IMR-90 (cell line): ENCODE results near the gene PPP1R3D. TPM values are rescaled to one million over a fixed set of nuclear protein-coding genes. Genes with fewer than 3 reads are reported as not detected.

Experiments used
- ATAC-seq: fragments of 200-7000 bp; cut with Tn5 transposase; 2 replicates; pipeline ENCODE4 v1.9.1; 2020; ENCODE audit warnings: low read depth, mild to moderate bottlenecking, moderate library complexity
- BruUV-seq: library from RNA; stranded (reverse); fragments of 400-500 nt; replicated peaks from 2 replicates; lab custom pipeline; 2021; lab: Mats Ljungman, UMichigan
- CTCF ChIA-PET: fragments of 300-600 bp; formaldehyde crosslinking; extraction: SDS; loops from one replicate; lab custom pipeline; 2021; ENCODE audit warnings: antibody characterized with exemption; lab: Yijun Ruan, JAX
- POLR2A ChIA-PET: fragments of 300-600 bp; sonication (Branson Sonifier 250); formaldehyde crosslinking; loops from one replicate; lab custom pipeline; 2022; ENCODE audit warnings: antibody characterized with exemption; ENCODE audit not compliant: unreplicated experiment; lab: Charles Lee
- DNase-seq: peaks from one replicate; pipeline ENCODE4 v3.0.0; 2013
- H2AFZ ChIP-seq: replicated peaks from 2 replicates; pipeline ENCODE3; 2013; ENCODE audit warnings: low read length, mild to moderate bottlenecking; ENCODE audit not compliant: poor library complexity
- H2AK5ac ChIP-seq: 2 replicates; pipeline ENCODE4 v1.6.1; 2013; ENCODE audit warnings: low read depth, low read length, inconsistent platforms
- H2AK9ac ChIP-seq: replicated peaks from 2 replicates; pipeline ENCODE3; 2013; ENCODE audit warnings: mild to moderate bottlenecking, low read depth, low read length, moderate library complexity; ENCODE audit not compliant: poor library complexity
- H2BK120ac ChIP-seq: 2 replicates; pipeline ENCODE4 v1.6.1; 2013; ENCODE audit warnings: low read depth, low read length, inconsistent platforms
- H2BK15ac ChIP-seq: 3 replicates; pipeline ENCODE4 v1.6.1; 2013; ENCODE audit warnings: low read depth, low read length, inconsistent platforms
- H2BK20ac ChIP-seq: 2 replicates; pipeline ENCODE4 v1.6.1; 2013; ENCODE audit warnings: low read depth, mild to moderate bottlenecking, inconsistent platforms, low read length, moderate library complexity
- H2BK5ac ChIP-seq: 2 replicates; pipeline ENCODE4 v1.6.1; 2013; ENCODE audit warnings: mild to moderate bottlenecking, low read depth, low read length, inconsistent platforms; ENCODE audit not compliant: poor library complexity, severe bottlenecking
- H3K14ac ChIP-seq: replicated peaks from 2 replicates; pipeline ENCODE4 v1.6.1; 2013; ENCODE audit warnings: low read depth, low read length, inconsistent platforms
- H3K18ac ChIP-seq: 2 replicates; pipeline ENCODE4 v1.6.1; 2013; ENCODE audit warnings: low read depth, low read length, control low read depth
- H3K23ac ChIP-seq: 2 replicates; pipeline ENCODE4 v1.6.1; 2013; ENCODE audit warnings: low read depth, low read length, inconsistent platforms
- H3K27ac ChIP-seq: 2 replicates; pipeline ENCODE4 v1.5.1; 2013; ENCODE audit warnings: mild to moderate bottlenecking, control low read depth, low read length; ENCODE audit not compliant: insufficient read depth
- H3K27me3 ChIP-seq: 2 replicates; pipeline ENCODE4 v1.6.1; 2013; ENCODE audit warnings: low read length; ENCODE audit not compliant: control insufficient read depth, insufficient read depth
- H3K36me3 ChIP-seq: 2 replicates; pipeline ENCODE4 v1.6.1; 2013; ENCODE audit warnings: low read length, mixed read lengths; ENCODE audit not compliant: control insufficient read depth, insufficient read depth
- H3K4ac ChIP-seq: 2 replicates; pipeline ENCODE4 v1.6.1; 2013; ENCODE audit warnings: low read depth, low read length, inconsistent platforms
- H3K4me1 ChIP-seq: 2 replicates; pipeline ENCODE4 v1.6.1; 2013; ENCODE audit warnings: low read length, mixed read lengths; ENCODE audit not compliant: control insufficient read depth, insufficient read depth
- H3K4me2 ChIP-seq: 2 replicates; pipeline ENCODE4 v1.6.1; 2013; ENCODE audit warnings: low read depth, mild to moderate bottlenecking, control low read depth, low read length, moderate library complexity
- H3K4me3 ChIP-seq: 2 replicates; pipeline ENCODE4 v1.5.1; 2013; ENCODE audit warnings: low read depth, mild to moderate bottlenecking, control low read depth, low read length, moderate library complexity; ENCODE audit not compliant: insufficient read depth
- H3K56ac ChIP-seq: 2 replicates; pipeline ENCODE4 v1.6.1; 2013; ENCODE audit warnings: low read length, inconsistent platforms; ENCODE audit not compliant: insufficient read depth; ENCODE audit errors: extremely low read depth
- H3K79me1 ChIP-seq, 2 experiments: 2 replicates each; pipeline ENCODE4 v1.6.1; 2013; ENCODE audit warnings: low read length in 2 of 2, inconsistent platforms in 1 of 2, low read depth in 1 of 2
- H3K9ac ChIP-seq: 2 replicates; pipeline ENCODE4 v1.6.1; 2013; ENCODE audit warnings: low read depth, low read length, control low read depth
- H3K9me1 ChIP-seq: 2 replicates; pipeline ENCODE4 v1.6.1; 2013; ENCODE audit warnings: low read length, inconsistent platforms; ENCODE audit not compliant: insufficient read depth
- H3K9me3 ChIP-seq: 2 replicates; pipeline ENCODE4 v1.6.1; 2013; ENCODE audit warnings: low read length; ENCODE audit not compliant: control insufficient read depth, insufficient read depth
- H4K20me1 ChIP-seq: 2 replicates; pipeline ENCODE4 v1.6.1; 2013; ENCODE audit warnings: low read length, inconsistent platforms; ENCODE audit not compliant: insufficient read depth
- H4K5ac ChIP-seq: 2 replicates; pipeline ENCODE4 v1.6.1; 2013; ENCODE audit warnings: mild to moderate bottlenecking, low read depth, low read length, control low read depth
- H4K8ac ChIP-seq, 2 experiments: 2 replicates each; pipeline ENCODE4 v1.6.1; 2013; ENCODE audit warnings: low read depth in 2 of 2, low read length in 2 of 2, control low read depth in 1 of 2, inconsistent platforms in 1 of 2
- H4K91ac ChIP-seq: 2 replicates; pipeline ENCODE4 v1.6.1; 2013; ENCODE audit warnings: low read depth, low read length, inconsistent platforms; ENCODE audit not compliant: insufficient read depth
- CHD1 ChIP-seq: IDR thresholded peaks from 2 replicates; pipeline ENCODE4 v1.6.1; 2012; ENCODE audit warnings: low read depth, low read length, improper control_type of control experiment
- FOS ChIP-seq: fragments of 150-350 bp; IDR thresholded peaks from 2 replicates; pipeline ENCODE4 v1.6.1; 2016; ENCODE audit warnings: low read depth, low read length
- MAZ ChIP-seq: IDR thresholded peaks from 2 replicates; pipeline ENCODE4 v1.6.1; 2012; ENCODE audit warnings: low read depth, mild to moderate bottlenecking, low read length, improper control_type of control experiment, moderate library complexity, borderline replicate concordance
- MXI1 ChIP-seq: IDR thresholded peaks from 2 replicates; pipeline ENCODE4 v1.6.1; 2012; ENCODE audit warnings: low read depth, mild to moderate bottlenecking, low read length, moderate library complexity, borderline replicate concordance
- NFE2L2 ChIP-seq: fragments of 150-350 bp; IDR thresholded peaks from 2 replicates; pipeline ENCODE4 v1.6.1; 2016; ENCODE audit warnings: low read depth, mild to moderate bottlenecking, low read length
- RAD21 ChIP-seq: IDR thresholded peaks from 2 replicates; pipeline ENCODE4 v1.6.1; 2012; ENCODE audit warnings: low read length, improper control_type of control experiment
- RCOR1 ChIP-seq: IDR thresholded peaks from 2 replicates; pipeline ENCODE4 v1.6.1; 2012; ENCODE audit warnings: mild to moderate bottlenecking, low read length, improper control_type of control experiment; ENCODE audit not compliant: insufficient replicate concordance
- RFX5 ChIP-seq: IDR thresholded peaks from 2 replicates; pipeline ENCODE4 v1.8.0; 2012; ENCODE audit warnings: low read depth, mild to moderate bottlenecking, low read length, moderate library complexity
- USF2 ChIP-seq: fragments of 150-350 bp; IDR thresholded peaks from 2 replicates; pipeline ENCODE4 v1.6.1; 2017; ENCODE audit warnings: mild to moderate bottlenecking, antibody characterized with exemption, low read length, low read depth
- WGBS, 2 experiments: methylation state at CpG; one replicate each; pipeline versions ENCODE4 v1.1.5 to v1.1.7; 2013; ENCODE audit warnings: missing lambda C conversion rate in 2 of 2; ENCODE audit not compliant: insufficient read length in 1 of 2; ENCODE audit errors: extremely low coverage in 2 of 2; 5-methylcytosine and 5-hydroxymethylcytosine counted together
- dilution Hi-C: fragments of 300-500 bp; cut with HindIII; formaldehyde crosslinking; loops from one replicate; pipeline ENCODE4 v1.14.3; 2018; ENCODE audit warnings: low sequenced_read_pairs; ENCODE audit not compliant: unreplicated experiment
- in situ Hi-C: fragments of 300-500 bp; cut with MboI; formaldehyde crosslinking; loops from 3 replicates; pipeline ENCODE4 v1.14.3; 2019; ENCODE audit warnings: low sequenced_read_pairs, inconsistent platforms, mixed read lengths
- intact Hi-C: fragments of 100-400 bp; cut with micrococcal nuclease; formaldehyde crosslinking; loops from 2 replicates; pipeline ENCODE4 v1.10.0; 2022
- polyA plus RNA-seq, 3 experiments: library from polyadenylated mRNA; depleted of rRNA; stranded (reverse); fragments of >200 nt; gene quantifications; 2 replicates each; pipeline ENCODE4 v1.2.3, GENCODE V29; 2012; ENCODE audit warnings: low replicate concordance in 1 of 3
- total RNA-seq: library from RNA; depleted of rRNA; stranded (reverse); fragments of >200 nt; gene quantifications from 2 replicates; pipeline ENCODE4 v1.2.3, GENCODE V29; 2012
- TF ChIP-seq, protein P1 (sequence below): conservative IDR thresholded peaks from 2 replicates; pipeline ENCODE4 v1.5.1; 2012; ENCODE audit warnings: mild to moderate bottlenecking, low read depth, low read length, improper control_type of control experiment

The PPP1R3D gene
- total and polyA plus RNA-seq, 2 of the 4 experiments (the other 2 are of a cell fraction), result 1.6 to 2.7 TPM

- POLR2A ChIA-PET, result no interaction called here
Observed at GRCh38 chr20:59988141-59988540, 48.0 kb upstream of the PPP1R3D start.

More at GRCh38 chr20:59988141-59988540, 48.0 kb upstream of the PPP1R3D start:
- Histone ChIP-seq H2BK15ac (no peak overlapping the region), H4K91ac (no peak overlapping the region), H3K36me3 (no peaks in the 10 kb centered on the region), H3K27ac (no peak overlapping the region), H2BK120ac (no peak overlapping the region), H2AK9ac (no peak overlapping the region), H3K4me2 (no peak overlapping the region), H3K56ac (no peak overlapping the region), H3K23ac (no peak overlapping the region), H2AK5ac (no peak overlapping the region), H2BK5ac (no peak overlapping the region), H3K9me1 (no peaks in the 10 kb centered on the region), H3K79me1 (no peaks in the 10 kb centered on the region), H3K4me1 (no peaks in the 10 kb centered on the region), H2AFZ (no peak overlapping the region), H3K9me3 (no peaks in the 10 kb centered on the region), H4K5ac (no peak overlapping the region), H3K14ac (no peak overlapping the region), H4K20me1 (no peaks in the 10 kb centered on the region), H3K27me3 (peaks cover 2% of the 10 kb centered on the region; the same call in 1 of the 2 replicates), H4K8ac (no peak overlapping the region), H3K18ac (no peak overlapping the region), H3K9ac (no peak overlapping the region), H2BK20ac (no peak overlapping the region), H3K4ac (no peak overlapping the region), H3K4me3 (no peak overlapping the region)
- CTCF ChIA-PET, result interaction anchor here (0.8 kb wide), 1 partner anchor 55 kb away, joined by 3 read pairs; no protein-coding TSS in a partner anchor
- no TSS peak for BruUV-seq
- DNase-seq (peak; percentile 11), ATAC-seq (no peak)
- in situ Hi-C loops, result no loop called here
- dilution Hi-C loops, result no loop called here
- WGBS, 2 experiments, result 31% methylated on average over 3 of the region's 5 CpGs; no CpG with 5 or more reads in 1 of the 2 experiments
- intact Hi-C loops, result no loop called here
- TF ChIP-seq CHD1 (no peak), MAZ (no peak), NFE2L2 (no peak), USF2 (no peak), RCOR1 (no peak), RAD21 (no peak), FOS (no peak), RFX5 (no peak), MXI1 (no peak)
- TF ChIP-seq, protein P1, sequence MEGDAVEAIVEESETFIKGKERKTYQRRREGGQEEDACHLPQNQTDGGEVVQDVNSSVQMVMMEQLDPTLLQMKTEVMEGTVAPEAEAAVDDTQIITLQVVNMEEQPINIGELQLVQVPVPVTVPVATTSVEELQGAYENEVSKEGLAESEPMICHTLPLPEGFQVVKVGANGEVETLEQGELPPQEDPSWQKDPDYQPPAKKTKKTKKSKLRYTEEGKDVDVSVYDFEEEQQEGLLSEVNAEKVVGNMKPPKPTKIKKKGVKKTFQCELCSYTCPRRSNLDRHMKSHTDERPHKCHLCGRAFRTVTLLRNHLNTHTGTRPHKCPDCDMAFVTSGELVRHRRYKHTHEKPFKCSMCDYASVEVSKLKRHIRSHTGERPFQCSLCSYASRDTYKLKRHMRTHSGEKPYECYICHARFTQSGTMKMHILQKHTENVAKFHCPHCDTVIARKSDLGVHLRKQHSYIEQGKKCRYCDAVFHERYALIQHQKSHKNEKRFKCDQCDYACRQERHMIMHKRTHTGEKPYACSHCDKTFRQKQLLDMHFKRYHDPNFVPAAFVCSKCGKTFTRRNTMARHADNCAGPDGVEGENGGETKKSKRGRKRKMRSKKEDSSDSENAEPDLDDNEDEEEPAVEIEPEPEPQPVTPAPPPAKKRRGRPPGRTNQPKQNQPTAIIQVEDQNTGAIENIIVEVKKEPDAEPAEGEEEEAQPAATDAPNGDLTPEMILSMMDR, result no peak
